Thymus (tissue), 11 donors: ENCODE data around the gene CASP3. TPM values are rescaled to one million over a fixed set of nuclear protein-coding genes. Genes with fewer than 3 reads are reported as not detected.
A peak's percentile ranks its signal among the peaks of the same experiment; 100 is the strongest.

Source experiments
- DNase-seq, 9 donors: peaks; one replicate each; pipeline ENCODE4 v3.0.0-alpha.2; 2013; ENCODE audit warnings: low spot score in 9 of 9, low read depth in 6 of 9, missing footprints in 1 of 9
- H3K27ac ChIP-seq, 2 donors: one replicate each; pipeline ENCODE4 v1.5.1; 2013; ENCODE audit warnings: control low read depth in 1 of 2, low read depth in 1 of 2, low read length in 1 of 2, mild to moderate bottlenecking in 1 of 2, moderate library complexity in 1 of 2
- H3K27me3 ChIP-seq, 2 donors: one replicate each; pipeline ENCODE4 v1.5.1; 2013; ENCODE audit warnings: low read length in 1 of 2; ENCODE audit not compliant: control insufficient read depth in 2 of 2, insufficient read depth in 1 of 2
- H3K36me3 ChIP-seq, 2 donors: one replicate each; pipeline ENCODE4 v1.5.1; 2013; ENCODE audit warnings: low read length in 1 of 2, mild to moderate bottlenecking in 1 of 2, moderate library complexity in 1 of 2; ENCODE audit not compliant: control insufficient read depth in 2 of 2, insufficient read depth in 2 of 2
- H3K4me1 ChIP-seq, 2 donors: one replicate each; pipeline ENCODE4 v1.5.1; 2013; ENCODE audit warnings: low read length in 2 of 2; ENCODE audit not compliant: control insufficient read depth in 2 of 2, insufficient read depth in 2 of 2
- H3K4me3 ChIP-seq, 2 donors: one replicate each; pipeline ENCODE4 v1.5.1; 2013; ENCODE audit warnings: low read length in 2 of 2, control low read depth in 1 of 2, mild to moderate bottlenecking in 1 of 2
- H3K9me3 ChIP-seq, 2 donors: one replicate each; pipeline ENCODE4 v1.5.1; 2013; ENCODE audit warnings: low read length in 1 of 2, mild to moderate bottlenecking in 1 of 2; ENCODE audit not compliant: control insufficient read depth in 2 of 2, insufficient read depth in 1 of 2
- WGBS: extraction: QIAGEN DNeasy Blood & Tissue Kit; methylation state at CpG from one replicate; pipeline ENCODE4 v1.1.7; 2013; 5-methylcytosine and 5-hydroxymethylcytosine counted together
- polyA plus RNA-seq: library from polyadenylated mRNA; stranded (reverse); fragments of 200-250 nt; gene quantifications from one replicate; pipeline ENCODE4 v1.2.3, GENCODE V29; 2013
- total RNA-seq: library from RNA; stranded (reverse); fragments of 120-200 nt; gene quantifications from one replicate; pipeline ENCODE4 v1.2.4, GENCODE V29; 2013
- donor health status: healthy.

The CASP3 gene
- total and polyA plus RNA-seq, 2 donors: 37.9 to 73.7 TPM

GRCh38 chr4:184587221-184587620, 62.0 kb downstream of the CASP3 start:
- Histone ChIP-seq H3K9me3 (peaks cover 0 to 5% of the 10 kb centered on the region in 2 donors), H3K4me3 (no peak overlapping the region), H3K27ac (no peak overlapping the region), H3K4me1 (peaks cover 0 to 5% of the 10 kb centered on the region in 2 donors), H3K27me3 (no peaks in the 10 kb centered on the region), H3K36me3 (no peaks in the 10 kb centered on the region)
- no peak for DNase-seq
- 95% methylated on average over 5 of the region's 5 CpGs for WGBS

- peak in 1 of 9 donors; percentile 38 for DNase-seq
- peaks cover 0 to 8% of the 10 kb centered on the region in 2 donors for H3K9me3 ChIP-seq
- no peak overlapping the region for H3K4me3 ChIP-seq
- 90% methylated on average over 9 of the region's 9 CpGs for WGBS
- no peaks in the 10 kb centered on the region for H3K36me3 ChIP-seq
- H3K27me3 ChIP-seq: no peaks in the 10 kb centered on the region
- no peak overlapping the region for H3K27ac ChIP-seq
- peaks cover 0 to 5% of the 10 kb centered on the region in 2 donors for H3K4me1 ChIP-seq
Observed at GRCh38 chr4:184583738-184584502, 65.3 kb downstream of the CASP3 start.

Other genes starting within 250 kb of the CASP3 start
- 39.2 TPM for gene IRF2, start 174.9 kb downstream of the CASP3 start, total RNA-seq
- 42.2 TPM for gene IRF2, start 174.9 kb downstream of the CASP3 start, polyA plus RNA-seq
- 15.7 TPM for gene PRIMPOL, start 291 bp upstream of the CASP3 start, total RNA-seq
- gene PRIMPOL, start 291 bp upstream of the CASP3 start, polyA plus RNA-seq: 59.0 TPM
- gene CENPU, start 84.6 kb upstream of the CASP3 start, total RNA-seq: 58.0 TPM
- gene CENPU, start 84.6 kb upstream of the CASP3 start, polyA plus RNA-seq: 10.7 TPM
- gene ACSL1, start 176.5 kb upstream of the CASP3 start, total RNA-seq: 8.7 TPM
- gene ACSL1, start 176.5 kb upstream of the CASP3 start, polyA plus RNA-seq: 109 TPM